GM19238 (cell line): ENCODE results near the gene CHMP2B.
"Not testable (repeated sequence)": the region's sequence is repeated elsewhere in the genome, so short reads cannot be mapped to it uniquely, and the experiment has no call there.

Experiments
- DNase-seq: peaks from one replicate; pipeline ENCODE4 v3.0.0; 2011; ENCODE audit warnings: low spot score; ENCODE audit not compliant: insufficient read length

Gene CHMP2B

GRCh38 chr3:87229113-87229512, 2.0 kb downstream of the CHMP2B start:
- DNase-seq = no peak

GRCh38 chr3:87233805-87234204, 6.7 kb downstream of the CHMP2B start:
- no peak for DNase-seq

GRCh38 chr3:87236093-87236492, 9.0 kb downstream of the CHMP2B start:
- DNase-seq = no peak

GRCh38 chr3:87246662-87247429, 19.7 kb downstream of the CHMP2B start:
- no peak for DNase-seq

GRCh38 chr3:87247430-87247773, 20.3 kb downstream of the CHMP2B start:
- no peak for DNase-seq

GRCh38 chr3:87248231-87248630, 21.1 kb downstream of the CHMP2B start:
- not testable (repeated sequence) for DNase-seq

- no peak for DNase-seq
These were observed 21.7 kb downstream of the CHMP2B start for GRCh38 chr3:87248831-87249230.

- DNase-seq = no peak
These were observed 22.9 kb downstream of the CHMP2B start for GRCh38 chr3:87250009-87250408.

GRCh38 chr3:87260270-87260669, 33.2 kb downstream of the CHMP2B start:
- DNase-seq = peak; percentile 3

GRCh38 chr3:87261925-87262324, 34.8 kb downstream of the CHMP2B start:
- DNase-seq = no peak

GRCh38 chr3:87267953-87268645, 41.0 kb downstream of the CHMP2B start:
- no peak for DNase-seq

- no peak for DNase-seq
These were observed 41.6 kb downstream of the CHMP2B start for GRCh38 chr3:87268646-87269211.

- no peak for DNase-seq
These were observed 42.6 kb downstream of the CHMP2B start for GRCh38 chr3:87269723-87270122.

- DNase-seq = no peak
These were observed 44.0 kb downstream of the CHMP2B start for GRCh38 chr3:87270908-87271700.

GRCh38 chr3:87272718-87273341, 45.7 kb downstream of the CHMP2B start:
- no peak for DNase-seq

- DNase-seq = no peak
These were observed 49.4 kb downstream of the CHMP2B start, which contains the start of gene POU1F1 for GRCh38 chr3:87276484-87276883. POU1F1 (minus strand) TSS chr3:87276584; CDS start chr3:87276462, 122 bp downstream.

- no peak for DNase-seq
These were observed 59.9 kb downstream of the CHMP2B start for GRCh38 chr3:87287011-87287410.

- no peak for DNase-seq
These were observed 61.3 kb downstream of the CHMP2B start for GRCh38 chr3:87288446-87288845.

GRCh38 chr3:87298111-87298718, 71.1 kb downstream of the CHMP2B start:
- DNase-seq = no peak

GRCh38 chr3:87305031-87305430, 77.9 kb downstream of the CHMP2B start:
- not testable (repeated sequence) for DNase-seq
